GM23338 (cell line): ENCODE measurements around the gene NDP.

ENCODE experiments used
- CTCF ChIP-seq, 2 experiments: fragments of 200-600 bp in 1 of 2; sonication (generic) in 1 of 2; conservative IDR thresholded peaks; 2 replicates each; pipeline versions ENCODE4 v1.5.1 to v1.6.1; 2016 to 2017; ENCODE audit warnings: antibody characterized with exemption in 2 of 2, low read depth in 2 of 2, mild to moderate bottlenecking in 2 of 2, moderate library complexity in 1 of 2
- EZH2phosphoT487 ChIP-seq: fragments of 200-600 bp; sonication (generic); IDR thresholded peaks from one replicate; pipeline ENCODE4 v1.8.1; 2018; ENCODE audit warnings: antibody characterized with exemption; ENCODE audit not compliant: unreplicated experiment
- REST ChIP-seq: IDR thresholded peaks from one replicate; pipeline ENCODE4 v1.6.1; 2018; ENCODE audit warnings: antibody characterized with exemption; ENCODE audit not compliant: unreplicated experiment

- no peak for TF ChIP-seq EZH2phosphoT487
- no peak for TF ChIP-seq REST
- no peak for TF ChIP-seq CTCF (conservative IDR thresholded peaks at IDR 0.05; ENCODE audit: low read depth in 2 of 2)
Measured at GRCh38 chrX:43971966-43972961, 926 bp downstream of the NDP start.
